ENCODE data around the gene GNG7.
"Not testable (repeated sequence)": the region's sequence is repeated elsewhere in the genome, so short reads cannot be mapped to it uniquely, and the experiment has no call there.

GNG7 gene

GRCh38 chr19:2542341-2543069 lies 160.0 kb downstream of the GNG7 start:
- DNase-seq (ENCODE audit: low read depth in 1 of 2, low spot score in 1 of 2), result no peak

- DNase-seq (ENCODE audit: low read depth in 1 of 2, low spot score in 1 of 2), result no peak
Observed at GRCh38 chr19:2540646-2541454, 161.6 kb downstream of the GNG7 start.

- DNase-seq (ENCODE audit: low read depth in 1 of 2, low spot score in 1 of 2), result no peak
Observed at GRCh38 chr19:2540251-2540645, 162.2 kb downstream of the GNG7 start.

- no peak for DNase-seq (ENCODE audit: low read depth in 1 of 2, low spot score in 1 of 2)
Observed at GRCh38 chr19:2538096-2538757, 164.3 kb downstream of the GNG7 start.

DNA sequence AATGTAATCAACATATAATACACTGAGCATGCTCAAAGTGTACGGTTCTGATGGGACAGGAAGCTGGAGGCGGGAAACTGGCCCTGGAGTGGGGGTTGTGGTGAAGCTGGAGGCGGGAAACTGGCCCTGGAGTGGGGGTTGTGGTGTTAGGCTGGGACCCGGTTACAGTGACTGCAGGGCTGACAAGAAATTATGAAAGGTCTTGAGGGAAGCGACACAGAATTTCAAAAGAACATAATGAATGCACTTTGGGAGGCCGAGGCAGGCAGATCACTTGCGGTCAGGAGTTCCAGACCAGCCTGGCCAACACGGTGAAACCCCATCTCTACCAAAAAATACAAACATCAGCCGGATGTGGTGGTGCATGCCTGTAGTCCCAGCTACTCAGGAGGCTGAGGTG lies 164.9 kb downstream of the GNG7 start:
- DNase-seq (ENCODE audit: low read depth in 1 of 2, low spot score in 1 of 2), result not testable (repeated sequence)

DNA sequence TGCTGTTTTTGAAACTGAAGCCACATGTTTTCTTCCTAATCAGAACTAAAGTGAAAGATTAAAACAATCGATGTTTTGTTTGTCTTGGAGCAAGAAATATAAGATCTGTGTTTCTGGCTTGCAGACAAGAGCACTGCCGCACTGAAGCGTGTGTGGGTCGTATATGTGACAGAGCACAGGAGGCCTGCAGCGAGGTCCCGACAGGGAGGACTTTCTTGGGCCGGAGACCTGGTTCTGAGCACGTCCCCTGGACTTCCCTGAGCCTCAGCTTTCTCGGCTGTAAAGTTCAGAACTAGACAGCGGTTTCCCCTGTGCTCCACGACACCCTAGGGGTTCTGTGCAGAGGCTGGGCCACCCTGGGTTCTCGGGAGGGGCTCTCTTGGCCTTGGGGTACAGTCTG lies 166.0 kb downstream of the GNG7 start:
- DNase-seq (ENCODE audit: low read depth in 1 of 2, low spot score in 1 of 2), result no peak

GRCh38 chr19:2534423-2535013 lies 168.0 kb downstream of the GNG7 start:
- no peak for DNase-seq (ENCODE audit: low read depth in 1 of 2, low spot score in 1 of 2)

DNA sequence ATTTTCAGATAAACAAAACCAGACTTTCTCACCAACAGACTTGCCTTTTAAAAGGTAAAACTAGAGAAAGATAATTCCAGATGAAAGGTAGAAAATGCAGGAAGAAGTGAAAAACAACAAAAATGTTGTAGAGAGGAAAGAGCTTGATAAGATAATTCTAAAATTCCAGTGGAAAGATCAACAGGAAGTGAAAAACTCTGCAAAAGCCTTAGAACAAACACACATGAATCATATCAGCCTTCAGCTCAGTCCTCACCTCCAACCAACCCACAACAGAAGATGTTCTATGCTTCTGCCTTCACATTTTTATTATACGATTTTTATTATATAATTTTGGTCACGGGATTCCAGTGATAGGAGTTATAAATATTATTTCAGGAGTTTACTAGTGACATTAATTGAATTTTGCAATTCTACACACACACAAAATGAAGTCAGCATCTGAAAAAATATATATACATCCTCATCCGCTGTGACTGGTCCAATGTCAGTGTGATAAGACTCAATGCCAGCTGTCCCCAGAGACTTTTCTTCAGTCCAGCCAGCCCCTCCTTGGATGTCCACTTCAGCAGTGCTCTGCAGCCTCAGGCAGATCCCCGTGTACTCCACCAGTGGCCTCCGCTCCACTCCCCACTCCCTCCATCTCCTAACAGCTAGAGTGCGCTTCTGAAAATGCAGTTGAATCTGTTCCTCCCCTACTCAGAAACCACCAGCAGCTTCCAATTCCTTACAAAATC lies 168.6 kb downstream of the GNG7 start:
- DNase-seq (ENCODE audit: low read depth in 1 of 2, low spot score in 1 of 2), result no peak

GRCh38 chr19:2533072-2533425 lies 169.4 kb downstream of the GNG7 start:
- DNase-seq (ENCODE audit: low read depth in 1 of 2, low spot score in 1 of 2), result no peak

DNA sequence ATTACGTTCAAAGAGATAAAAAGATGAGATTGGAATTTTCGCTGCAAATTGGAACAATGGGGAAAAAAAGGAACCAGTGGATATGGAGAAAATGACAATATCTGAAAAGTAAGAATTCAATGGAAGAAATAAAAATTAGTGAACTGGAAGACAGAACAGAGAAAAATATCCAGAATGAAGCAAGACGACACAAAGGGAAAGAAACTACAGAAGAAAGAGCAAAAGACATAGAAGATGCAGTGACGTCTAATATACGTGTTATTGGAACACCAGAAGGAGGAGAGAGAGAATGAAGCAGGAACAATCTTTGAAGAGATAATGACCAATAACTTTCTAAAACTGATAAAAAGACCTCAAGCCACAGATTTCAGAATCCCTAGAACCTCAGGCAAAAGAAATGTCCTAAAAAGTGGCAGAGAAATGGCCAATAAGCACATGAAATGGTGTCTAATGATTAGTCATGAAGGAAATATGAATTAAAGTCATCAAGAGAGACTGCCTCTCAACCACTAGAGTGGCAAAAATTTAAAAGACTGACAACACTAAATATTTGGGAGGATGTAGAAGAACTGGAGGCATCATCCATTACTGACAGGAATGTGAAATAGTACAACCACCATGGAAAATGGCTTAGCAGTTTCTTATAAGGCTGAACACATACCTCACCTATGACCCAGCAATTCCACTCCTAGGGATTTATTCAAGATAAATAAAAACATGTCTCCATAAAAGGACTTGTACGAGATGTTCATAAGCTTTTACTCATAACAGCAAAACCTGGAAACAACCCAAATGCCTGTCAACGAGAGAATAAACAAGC lies 170.0 kb downstream of the GNG7 start:
- no peak for DNase-seq (ENCODE audit: low read depth in 1 of 2, low spot score in 1 of 2)

DNA sequence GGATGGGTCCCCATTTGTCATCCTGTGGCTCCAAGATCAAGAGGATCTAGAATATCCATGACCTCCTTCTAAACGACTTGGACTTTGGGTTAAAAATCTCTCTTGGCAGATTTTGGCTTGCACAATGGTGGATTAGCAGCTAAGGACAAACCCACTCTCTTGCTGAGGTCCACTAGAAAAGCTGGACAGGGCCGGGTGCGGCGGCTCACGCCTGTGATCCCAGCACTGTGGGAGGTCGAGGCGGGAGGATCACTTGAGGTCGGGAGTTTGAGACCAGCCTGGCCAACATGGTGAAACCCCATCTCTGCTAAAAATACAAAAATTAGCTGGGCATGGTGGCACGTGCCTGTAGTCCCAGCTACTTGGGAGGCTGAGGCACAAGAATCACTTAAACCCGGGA lies 172.6 kb downstream of the GNG7 start:
- DNase-seq (ENCODE audit: low read depth in 1 of 2, low spot score in 1 of 2), result not testable (repeated sequence)

DNA sequence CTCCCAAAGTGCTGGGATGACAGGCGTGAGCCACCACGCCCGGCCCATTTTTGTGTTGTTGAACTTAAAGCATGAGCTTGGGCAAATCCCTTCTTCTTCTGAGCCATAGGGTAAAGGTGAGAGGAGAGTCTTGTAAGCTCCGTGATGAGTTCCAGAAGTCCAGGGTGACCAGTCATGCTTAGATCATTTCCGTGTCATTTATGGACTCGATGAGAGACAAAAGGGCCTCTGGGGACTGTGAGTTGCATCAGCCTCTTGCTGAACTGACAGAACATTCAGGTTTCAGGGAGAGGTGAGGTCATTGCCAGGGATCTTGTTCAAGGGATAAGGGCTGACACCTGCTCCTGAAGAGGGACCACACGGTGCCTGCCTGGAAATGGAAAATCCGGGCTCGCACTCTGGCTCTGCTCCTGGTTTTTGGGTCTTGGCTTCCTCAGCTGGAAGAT lies 173.0 kb downstream of the GNG7 start:
- DNase-seq (ENCODE audit: low read depth in 1 of 2, low spot score in 1 of 2), result no peak

DNA sequence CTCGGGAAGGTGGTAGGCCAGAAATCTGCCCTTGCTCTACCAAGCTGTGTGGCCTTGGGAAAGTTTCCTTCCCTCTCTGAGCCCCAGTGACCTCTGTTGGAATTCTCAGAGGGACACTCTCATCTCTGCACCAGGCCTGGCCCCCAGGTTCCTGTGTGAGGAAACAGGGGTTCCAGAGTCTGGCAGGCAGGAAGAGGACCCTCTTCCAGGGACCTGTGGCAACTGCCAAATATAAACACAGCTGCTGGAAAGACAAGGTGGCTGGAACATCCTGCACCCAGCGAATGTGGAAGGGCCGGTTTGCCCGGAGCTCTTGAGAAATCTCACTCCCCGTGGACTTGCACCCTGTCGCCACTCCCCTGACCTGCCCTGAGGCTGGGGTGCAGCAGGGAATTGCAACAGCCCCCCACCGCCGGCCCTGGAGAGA lies 173.8 kb downstream of the GNG7 start:
- DNase-seq (ENCODE audit: low read depth in 1 of 2, low spot score in 1 of 2), result no peak

- DNase-seq (ENCODE audit: low read depth in 1 of 2, low spot score in 1 of 2), result no peak
Observed at GRCh38 chr19:2527686-2528085, 174.8 kb downstream of the GNG7 start.

DNA sequence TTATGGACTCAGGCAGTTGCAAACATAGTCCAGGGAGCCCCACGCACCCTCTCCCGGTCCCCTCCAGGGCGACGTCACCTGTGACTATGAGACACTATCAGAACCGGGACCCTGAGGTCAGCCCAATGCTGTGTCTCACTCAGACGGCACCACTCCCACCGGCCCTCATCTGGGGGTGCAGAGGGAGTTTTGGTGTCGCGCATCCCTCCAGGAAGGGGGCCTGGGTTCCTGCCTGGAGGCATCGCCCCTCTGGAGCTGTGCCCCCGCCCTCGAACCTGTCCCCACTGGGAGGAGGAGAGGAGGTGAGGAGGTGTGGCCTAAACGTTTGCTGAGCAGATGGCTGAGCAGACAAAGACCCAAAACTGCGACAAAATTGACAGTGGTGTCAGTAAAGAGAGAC lies 175.3 kb downstream of the GNG7 start:
- DNase-seq (ENCODE audit: low read depth in 1 of 2, low spot score in 1 of 2), result no peak

GRCh38 chr19:2524840-2525723 lies 177.4 kb downstream of the GNG7 start:
- no peak for DNase-seq (ENCODE audit: low read depth in 1 of 2, low spot score in 1 of 2)

GRCh38 chr19:2524361-2524839 lies 178.1 kb downstream of the GNG7 start:
- DNase-seq (ENCODE audit: low read depth in 1 of 2, low spot score in 1 of 2), result no peak

DNA sequence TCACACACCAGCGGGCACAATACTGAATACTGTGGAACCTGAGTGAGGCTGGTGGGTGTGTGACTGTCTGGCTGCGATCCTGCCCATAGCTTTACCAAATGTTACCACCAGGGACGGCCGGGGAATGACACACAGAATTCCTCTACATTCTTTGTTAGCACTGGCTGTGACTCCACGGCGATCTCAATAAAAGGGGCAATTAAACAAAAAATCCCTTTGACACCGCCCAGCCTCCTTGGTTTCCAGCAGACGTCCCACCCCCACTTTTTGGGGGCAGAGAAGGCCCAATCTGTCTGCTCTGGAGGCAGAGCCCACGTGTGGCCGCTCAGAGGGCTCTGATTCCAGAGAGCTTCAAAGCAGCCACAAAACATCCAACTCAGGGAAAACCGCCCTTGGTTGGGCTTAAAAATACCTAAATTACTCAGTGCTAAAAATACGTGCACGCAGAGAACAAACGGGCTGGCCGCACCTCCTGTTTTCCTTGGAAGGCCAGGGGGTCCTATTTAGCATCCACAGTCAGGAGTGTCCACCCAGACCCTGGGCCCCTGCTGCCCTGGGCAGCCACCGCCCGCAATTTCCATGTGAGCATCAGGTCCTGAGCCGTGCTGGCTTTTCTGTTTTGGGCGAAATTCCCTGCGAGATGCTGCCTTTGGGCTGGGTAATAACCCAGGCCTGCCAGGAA lies 178.7 kb downstream of the GNG7 start:
- no peak for DNase-seq (ENCODE audit: low read depth in 1 of 2, low spot score in 1 of 2)
